Measurements from ENCODE around the gene CNR2.
A peak's percentile ranks its signal among the peaks of the same experiment; 100 is the strongest.
"Not testable (repeated sequence)": the region's sequence is repeated elsewhere in the genome, so short reads cannot be mapped to it uniquely, and the experiment has no call there.

CNR2 gene

GRCh38 chr1:23867542-23867894 is 45.6 kb downstream of the CNR2 start:
- Histone ChIP-seq H3K27me3 (ENCODE audit: control insufficient read depth in 2 of 2, insufficient read depth in 2 of 2, low read length in 2 of 2) (no peaks in the 10 kb centered on the region), H3K4me3 (ENCODE audit: low read length in 2 of 2) (peak overlapping the region; percentile 76 to 81), H3K9me3 (ENCODE audit: control insufficient read depth in 2 of 2, low read length in 2 of 2) (no peaks in the 10 kb centered on the region), H3K36me3 (ENCODE audit: control insufficient read depth in 2 of 2, insufficient read depth in 2 of 2, low read length in 2 of 2) (peaks cover 10 to 18% of the 10 kb centered on the region in 2 donors), H3K4me1 (ENCODE audit: control insufficient read depth in 2 of 2, insufficient read depth in 2 of 2, low read length in 2 of 2) (peaks cover 7 to 23% of the 10 kb centered on the region in 2 donors), H3K9ac (ENCODE audit: low read depth in 1 of 2, low read length in 2 of 2) (peak overlapping the region; percentile 86), H3K27ac (ENCODE audit: low read depth in 2 of 2, low read length in 2 of 2) (peak overlapping the region; percentile 78 to 79)

GRCh38 chr1:23865543-23865930 is 47.6 kb downstream of the CNR2 start:
- H3K9ac ChIP-seq (ENCODE audit: low read depth in 1 of 2, low read length in 2 of 2): no peak overlapping the region
- H3K4me1 ChIP-seq (ENCODE audit: control insufficient read depth in 2 of 2, insufficient read depth in 2 of 2, low read length in 2 of 2): peaks cover 7 to 23% of the 10 kb centered on the region in 2 donors
- peaks cover 22 to 28% of the 10 kb centered on the region in 2 donors for H3K36me3 ChIP-seq (ENCODE audit: control insufficient read depth in 2 of 2, insufficient read depth in 2 of 2, low read length in 2 of 2)
- H3K9me3 ChIP-seq (ENCODE audit: control insufficient read depth in 2 of 2, low read length in 2 of 2): no peaks in the 10 kb centered on the region
- H3K27me3 ChIP-seq (ENCODE audit: control insufficient read depth in 2 of 2, insufficient read depth in 2 of 2, low read length in 2 of 2): no peaks in the 10 kb centered on the region
- H3K4me3 ChIP-seq (ENCODE audit: low read length in 2 of 2): no peak overlapping the region
- no peak overlapping the region for H3K27ac ChIP-seq (ENCODE audit: low read depth in 2 of 2, low read length in 2 of 2)

GRCh38 chr1:23864801-23865542 is 48.2 kb downstream of the CNR2 start:
- Histone ChIP-seq H3K4me3 (ENCODE audit: low read length in 2 of 2) (no peak overlapping the region), H3K9ac (ENCODE audit: low read depth in 1 of 2, low read length in 2 of 2) (no peak overlapping the region), H3K4me1 (ENCODE audit: control insufficient read depth in 2 of 2, insufficient read depth in 2 of 2, low read length in 2 of 2) (peaks cover 7 to 23% of the 10 kb centered on the region in 2 donors), H3K9me3 (ENCODE audit: control insufficient read depth in 2 of 2, low read length in 2 of 2) (no peaks in the 10 kb centered on the region), H3K27ac (ENCODE audit: low read depth in 2 of 2, low read length in 2 of 2) (no peak overlapping the region), H3K27me3 (ENCODE audit: control insufficient read depth in 2 of 2, insufficient read depth in 2 of 2, low read length in 2 of 2) (no peaks in the 10 kb centered on the region), H3K36me3 (ENCODE audit: control insufficient read depth in 2 of 2, insufficient read depth in 2 of 2, low read length in 2 of 2) (peaks cover 22 to 29% of the 10 kb centered on the region in 2 donors)

GRCh38 chr1:23862640-23863039 is 50.5 kb downstream of the CNR2 start:
- peaks cover 7 to 16% of the 10 kb centered on the region in 2 donors for H3K4me1 ChIP-seq (ENCODE audit: control insufficient read depth in 2 of 2, insufficient read depth in 2 of 2, low read length in 2 of 2)
- no peak overlapping the region for H3K4me3 ChIP-seq (ENCODE audit: low read length in 2 of 2)
- no peak overlapping the region for H3K27ac ChIP-seq (ENCODE audit: low read depth in 2 of 2, low read length in 2 of 2)
- no peak overlapping the region for H3K9ac ChIP-seq (ENCODE audit: low read depth in 1 of 2, low read length in 2 of 2)
- H3K9me3 ChIP-seq (ENCODE audit: control insufficient read depth in 2 of 2, low read length in 2 of 2): no peaks in the 10 kb centered on the region
- peaks cover 36 to 39% of the 10 kb centered on the region in 2 donors for H3K36me3 ChIP-seq (ENCODE audit: control insufficient read depth in 2 of 2, insufficient read depth in 2 of 2, low read length in 2 of 2)
- H3K27me3 ChIP-seq (ENCODE audit: control insufficient read depth in 2 of 2, insufficient read depth in 2 of 2, low read length in 2 of 2): no peaks in the 10 kb centered on the region

DNA sequence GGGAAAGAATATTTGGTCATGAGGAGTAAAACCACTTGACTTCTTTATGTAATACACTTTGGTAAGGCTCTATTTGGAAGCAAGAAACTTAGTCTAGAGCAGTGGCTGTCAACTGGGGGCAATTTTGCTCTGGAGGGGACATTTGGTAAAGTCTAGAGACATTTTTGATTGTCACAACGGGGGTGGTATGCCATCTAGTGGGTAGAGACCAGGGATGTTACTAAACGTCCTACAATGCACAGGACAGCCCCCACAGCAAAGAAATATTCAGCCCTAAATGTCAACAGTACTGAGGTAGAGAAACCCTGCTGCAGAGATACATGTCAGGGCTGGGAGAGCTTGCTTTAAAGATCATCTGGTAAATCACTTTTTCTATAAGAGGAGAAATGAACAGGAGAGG is 58.6 kb downstream of the CNR2 start:
- Histone ChIP-seq H3K9me3 (ENCODE audit: control insufficient read depth in 2 of 2, low read length in 2 of 2) (no peaks in the 10 kb centered on the region), H3K4me1 (ENCODE audit: control insufficient read depth in 2 of 2, insufficient read depth in 2 of 2, low read length in 2 of 2) (no peaks in the 10 kb centered on the region), H3K27me3 (ENCODE audit: control insufficient read depth in 2 of 2, insufficient read depth in 2 of 2, low read length in 2 of 2) (no peaks in the 10 kb centered on the region), H3K36me3 (ENCODE audit: control insufficient read depth in 2 of 2, insufficient read depth in 2 of 2, low read length in 2 of 2) (peaks cover 24 to 29% of the 10 kb centered on the region in 2 donors), H3K9ac (ENCODE audit: low read depth in 1 of 2, low read length in 2 of 2) (no peak overlapping the region), H3K4me3 (ENCODE audit: low read length in 2 of 2) (no peak overlapping the region), H3K27ac (ENCODE audit: low read depth in 2 of 2, low read length in 2 of 2) (no peak overlapping the region)

GRCh38 chr1:23853124-23853523 is 60.0 kb downstream of the CNR2 start:
- H3K27ac ChIP-seq (ENCODE audit: low read depth in 2 of 2, low read length in 2 of 2); H3K4me3 ChIP-seq (ENCODE audit: low read length in 2 of 2); H3K9me3 ChIP-seq (ENCODE audit: control insufficient read depth in 2 of 2, low read length in 2 of 2); H3K4me1 ChIP-seq (ENCODE audit: control insufficient read depth in 2 of 2, insufficient read depth in 2 of 2, low read length in 2 of 2); H3K9ac ChIP-seq (ENCODE audit: low read depth in 1 of 2, low read length in 2 of 2); H3K27me3 ChIP-seq (ENCODE audit: control insufficient read depth in 2 of 2, insufficient read depth in 2 of 2, low read length in 2 of 2): not testable (repeated sequence)
- peaks cover 18 to 28% of the 10 kb centered on the region in 2 donors for H3K36me3 ChIP-seq (ENCODE audit: control insufficient read depth in 2 of 2, insufficient read depth in 2 of 2, low read length in 2 of 2)

GRCh38 chr1:23851406-23851805 is 61.8 kb downstream of the CNR2 start:
- H3K36me3 ChIP-seq (ENCODE audit: control insufficient read depth in 2 of 2, insufficient read depth in 2 of 2, low read length in 2 of 2): peaks cover 28 to 33% of the 10 kb centered on the region in 2 donors
- not testable (repeated sequence) for H3K9ac ChIP-seq (ENCODE audit: low read depth in 1 of 2, low read length in 2 of 2); H3K4me1 ChIP-seq (ENCODE audit: control insufficient read depth in 2 of 2, insufficient read depth in 2 of 2, low read length in 2 of 2); H3K27ac ChIP-seq (ENCODE audit: low read depth in 2 of 2, low read length in 2 of 2); H3K4me3 ChIP-seq (ENCODE audit: low read length in 2 of 2); H3K9me3 ChIP-seq (ENCODE audit: control insufficient read depth in 2 of 2, low read length in 2 of 2); H3K27me3 ChIP-seq (ENCODE audit: control insufficient read depth in 2 of 2, insufficient read depth in 2 of 2, low read length in 2 of 2)

GRCh38 chr1:23848673-23849616 is 64.2 kb downstream of the CNR2 start:
- Histone ChIP-seq H3K9ac (ENCODE audit: low read depth in 1 of 2, low read length in 2 of 2) (no peak overlapping the region), H3K4me3 (ENCODE audit: low read length in 2 of 2) (no peak overlapping the region), H3K27ac (ENCODE audit: low read depth in 2 of 2, low read length in 2 of 2) (no peak overlapping the region), H3K4me1 (ENCODE audit: control insufficient read depth in 2 of 2, insufficient read depth in 2 of 2, low read length in 2 of 2) (no peaks in the 10 kb centered on the region), H3K9me3 (ENCODE audit: control insufficient read depth in 2 of 2, low read length in 2 of 2) (no peaks in the 10 kb centered on the region), H3K27me3 (ENCODE audit: control insufficient read depth in 2 of 2, insufficient read depth in 2 of 2, low read length in 2 of 2) (no peaks in the 10 kb centered on the region), H3K36me3 (ENCODE audit: control insufficient read depth in 2 of 2, insufficient read depth in 2 of 2, low read length in 2 of 2) (peaks cover 26 to 28% of the 10 kb centered on the region in 2 donors)

- H3K36me3 ChIP-seq (ENCODE audit: control insufficient read depth in 2 of 2, insufficient read depth in 2 of 2, low read length in 2 of 2): peaks cover 26 to 28% of the 10 kb centered on the region in 2 donors
- not testable (repeated sequence) for H3K4me3 ChIP-seq (ENCODE audit: low read length in 2 of 2); H3K27me3 ChIP-seq (ENCODE audit: control insufficient read depth in 2 of 2, insufficient read depth in 2 of 2, low read length in 2 of 2); H3K9ac ChIP-seq (ENCODE audit: low read depth in 1 of 2, low read length in 2 of 2); H3K27ac ChIP-seq (ENCODE audit: low read depth in 2 of 2, low read length in 2 of 2); H3K4me1 ChIP-seq (ENCODE audit: control insufficient read depth in 2 of 2, insufficient read depth in 2 of 2, low read length in 2 of 2); H3K9me3 ChIP-seq (ENCODE audit: control insufficient read depth in 2 of 2, low read length in 2 of 2)
These were observed 65.6 kb downstream of the CNR2 start for GRCh38 chr1:23847482-23848095.

GRCh38 chr1:23845163-23845562 is 68.0 kb downstream of the CNR2 start:
- Histone ChIP-seq H3K27me3 (ENCODE audit: control insufficient read depth in 2 of 2, insufficient read depth in 2 of 2, low read length in 2 of 2) (no peaks in the 10 kb centered on the region), H3K27ac (ENCODE audit: low read depth in 2 of 2, low read length in 2 of 2) (no peak overlapping the region), H3K4me3 (ENCODE audit: low read length in 2 of 2) (no peak overlapping the region), H3K4me1 (ENCODE audit: control insufficient read depth in 2 of 2, insufficient read depth in 2 of 2, low read length in 2 of 2) (no peaks in the 10 kb centered on the region), H3K36me3 (ENCODE audit: control insufficient read depth in 2 of 2, insufficient read depth in 2 of 2, low read length in 2 of 2) (peaks cover 26 to 28% of the 10 kb centered on the region in 2 donors), H3K9ac (ENCODE audit: low read depth in 1 of 2, low read length in 2 of 2) (no peak overlapping the region), H3K9me3 (ENCODE audit: control insufficient read depth in 2 of 2, low read length in 2 of 2) (no peaks in the 10 kb centered on the region)

All from mucosa of rectum (tissue), 2 donors.